K562 (cell line): ENCODE measurements around the gene HGD. TPM values are rescaled to one million over a fixed set of nuclear protein-coding genes. Genes with fewer than 3 reads are reported as not detected.

Experiments used
- ATAC-seq: fragments of 200-7000 bp; cut with Tn5 transposase; 3 replicates; pipeline ENCODE4 v1.9.1; 2020; ENCODE audit warnings: moderate library complexity
- BruUV-seq: library from RNA; stranded (reverse); fragments of 400-500 nt; replicated peaks from 2 replicates; lab custom pipeline; 2021; lab: Mats Ljungman, UMichigan
- CTCF ChIA-PET: fragments of 300-600 bp; formaldehyde crosslinking; extraction: SDS; loops from one replicate; lab custom pipeline; 2021; ENCODE audit warnings: low intra/inter-chr PET ratio; lab: Yijun Ruan, JAX
- POLR2A ChIA-PET: fragments of 300-600, 350-650 bp; sonication (Branson Sonifier 250); formaldehyde crosslinking; extraction: SDS; loops from one replicate; lab custom pipeline; 2021; ENCODE audit warnings: antibody characterized with exemption, inconsistent platforms; lab: Yijun Ruan, JAX
- DNase-seq, 4 experiments: peaks; one replicate each; pipeline versions ENCODE4 v3.0.0 to v3.0.0-alpha.2; 2011 to 2018; ENCODE audit warnings: low spot score in 3 of 4, mixed read lengths in 3 of 4; ENCODE audit errors: extremely low read depth in 1 of 4
- FAIRE-seq: peaks from 2 replicates; lab custom pipeline; 2011; peaks lifted over from hg19 to GRCh38; lab: Jason Lieb, UNC
- H2AFZ ChIP-seq: 2 replicates; pipeline ENCODE4 v1.6.0; 2011; ENCODE audit warnings: low read depth, low read length, control low read depth, inconsistent platforms
- H3K27ac ChIP-seq: fragments of 200-600 bp; 3 replicates; pipeline ENCODE4 v1.8.0; 2011; ENCODE audit warnings: low read depth, mild to moderate bottlenecking, control low read depth, inconsistent platforms, low read length, moderate library complexity, mixed read lengths; ENCODE audit errors: extremely low read depth
- H3K27me3 ChIP-seq, 2 experiments: fragments of 300-600 bp in 1 of 2; 2 replicates in 1 of 2; 3 replicates in 1 of 2; pipeline versions ENCODE4 v1.6.0 to v1.8.0; 2011; ENCODE audit warnings: inconsistent platforms in 2 of 2, low read length in 2 of 2, mild to moderate bottlenecking in 1 of 2, mixed read lengths in 1 of 2, moderate library complexity in 1 of 2; ENCODE audit not compliant: control insufficient read depth in 2 of 2, insufficient read depth in 2 of 2
- H3K36me3 ChIP-seq: fragments of 300-600 bp; 3 replicates; pipeline ENCODE4 v1.8.0; 2011; ENCODE audit warnings: mild to moderate bottlenecking, low read length, inconsistent platforms; ENCODE audit not compliant: control insufficient read depth, insufficient read depth
- H3K4me1 ChIP-seq, 2 experiments: fragments of 200-600 bp in 1 of 2; replicated peaks in 1 of 2; 2 replicates in 1 of 2; 3 replicates in 1 of 2; pipeline versions ENCODE4 v1.5.1 to v1.8.0; 2011; ENCODE audit warnings: inconsistent platforms in 2 of 2, low read length in 2 of 2, mild to moderate bottlenecking in 1 of 2, mixed read lengths in 1 of 2, moderate library complexity in 1 of 2; ENCODE audit not compliant: control insufficient read depth in 2 of 2, insufficient read depth in 2 of 2
- H3K4me2 ChIP-seq: 2 replicates; pipeline ENCODE4 v1.6.1; 2011; ENCODE audit warnings: low read length, control low read depth, inconsistent platforms, mixed read lengths; ENCODE audit not compliant: insufficient read depth
- H3K4me3 ChIP-seq: fragments of 200-600 bp; sonication (generic), shearing (Covaris generic); 2 replicates; pipeline ENCODE4 v1.5.1; 2016; ENCODE audit warnings: control low read depth, inconsistent platforms
- H3K79me2 ChIP-seq: fragments of 200-600 bp; 3 replicates; pipeline ENCODE4 v1.8.0; 2011; ENCODE audit warnings: low read length, inconsistent platforms; ENCODE audit not compliant: control insufficient read depth, insufficient read depth
- H3K9ac ChIP-seq, 2 experiments: 2 replicates each; pipeline versions ENCODE4 v1.6.0 to v1.6.1; 2011; ENCODE audit warnings: low read depth in 2 of 2, low read length in 2 of 2, control low read depth in 1 of 2, inconsistent platforms in 1 of 2, mild to moderate bottlenecking in 1 of 2, mixed read lengths in 1 of 2; ENCODE audit not compliant: insufficient read depth in 1 of 2
- H3K9me1 ChIP-seq: one replicate; pipeline ENCODE4 v1.6.0; 2011; ENCODE audit warnings: inconsistent platforms, mild to moderate bottlenecking, low read length, moderate library complexity; ENCODE audit not compliant: control insufficient read depth, insufficient read depth
- H3K9me3 ChIP-seq: replicated peaks from 2 replicates; pipeline ENCODE4 v1.5.1; 2011; ENCODE audit warnings: low read depth, low read length, inconsistent platforms; ENCODE audit not compliant: control insufficient read depth, insufficient read depth
- H4K20me1 ChIP-seq: replicated peaks from 2 replicates; pipeline ENCODE4 v1.6.1; 2011; ENCODE audit warnings: low read length, inconsistent platforms, mixed read lengths; ENCODE audit not compliant: control insufficient read depth, insufficient read depth
- CREB1 ChIP-seq, 2 experiments: sonication (generic) in 1 of 2; formaldehyde crosslinking in 1 of 2; IDR thresholded peaks; 2 replicates each; pipeline versions ENCODE4 v1.6.1 to v1.8.0; 2012 to 2022; ENCODE audit warnings: inconsistent platforms in 1 of 2, mild to moderate bottlenecking in 1 of 2, missing genetic modification reagents in 1 of 2, moderate library complexity in 1 of 2
- ERF ChIP-seq: fragments of 450-650 bp; formaldehyde crosslinking; IDR thresholded peaks from 2 replicates; pipeline ENCODE4 v1.4.0; 2020; ENCODE audit warnings: mild to moderate bottlenecking, mixed read lengths
- ETS2 ChIP-seq: IDR thresholded peaks from 2 replicates; pipeline ENCODE4 v1.6.1; 2016; ENCODE audit warnings: borderline replicate concordance, missing genetic modification characterization, mild to moderate bottlenecking, moderate library complexity, missing compliant biosample characterization; ENCODE audit not compliant: poor library complexity, severe bottlenecking
- GTF2F1 ChIP-seq: IDR thresholded peaks from 2 replicates; pipeline ENCODE4 v1.6.1; 2011; ENCODE audit warnings: low read depth, low read length, improper control_type of control experiment
- HLTF ChIP-seq: fragments of 450-650 bp; IDR thresholded peaks from 2 replicates; pipeline ENCODE4 v1.6.1; 2016
- HOMEZ ChIP-seq: fragments of 250-450 bp; sonication (Bioruptor Pico); IDR thresholded peaks from 2 replicates; pipeline ENCODE4 v1.4.0; 2020; ENCODE audit warnings: mild to moderate bottlenecking, moderate library complexity
- IRF2 ChIP-seq: sonication (generic); formaldehyde crosslinking; IDR thresholded peaks from 2 replicates; pipeline ENCODE4 v1.8.1; 2022; ENCODE audit warnings: mild to moderate bottlenecking, missing genetic modification reagents
- MCM2 ChIP-seq: fragments of 450-650 bp; IDR thresholded peaks from 2 replicates; pipeline ENCODE4 v1.6.1; 2017; ENCODE audit warnings: low read depth, mild to moderate bottlenecking
- NONO ChIP-seq, 2 experiments: fragments of 200-400 bp in 1 of 2; fragments of 450-650 bp in 1 of 2; formaldehyde crosslinking in 1 of 2; IDR thresholded peaks; 2 replicates each; pipeline ENCODE4 v1.6.1; 2017; ENCODE audit warnings: low read depth in 2 of 2, mild to moderate bottlenecking in 2 of 2, moderate library complexity in 2 of 2, low read length in 1 of 2
- RBFOX2 ChIP-seq: fragments of 200-400 bp; formaldehyde crosslinking; IDR thresholded peaks from 2 replicates; pipeline ENCODE4 v1.6.1; 2017; ENCODE audit warnings: low read depth, mild to moderate bottlenecking, low read length, moderate library complexity
- SAFB2 ChIP-seq: fragments of 200-400 bp; formaldehyde crosslinking; IDR thresholded peaks from 2 replicates; pipeline ENCODE4 v1.6.1; 2018; ENCODE audit warnings: borderline replicate concordance, low read length, low read depth, moderate library complexity; ENCODE audit not compliant: severe bottlenecking
- SMC3 ChIP-seq: conservative IDR thresholded peaks from 2 replicates; pipeline ENCODE4 v1.6.1; 2011; ENCODE audit warnings: low read depth, low read length, improper control_type of control experiment; ENCODE audit not compliant: insufficient read depth
- ZNF780A ChIP-seq: fragments of 250-450 bp; sonication (Bioruptor Pico); IDR thresholded peaks from 2 replicates; pipeline ENCODE4 v1.5.0; 2021; ENCODE audit warnings: mild to moderate bottlenecking
- WGBS: fragments of 100-300 bp; shearing (Covaris generic); methylation state at CpG from one replicate; pipeline ENCODE4 v1.1.6; 2016; ENCODE audit warnings: low coverage, mixed read lengths; ENCODE audit not compliant: insufficient coverage; ENCODE audit errors: missing lambda C conversion rate; 5-methylcytosine and 5-hydroxymethylcytosine counted together
- in situ Hi-C: fragments of 300-500 bp; cut with MboI; formaldehyde crosslinking; loops from 4 replicates; pipeline ENCODE4 v1.15.0; 2018; ENCODE audit warnings: inconsistent platforms, mixed read lengths
- intact Hi-C: fragments of 100-400 bp; cut with micrococcal nuclease; formaldehyde crosslinking; loops from 2 replicates; pipeline ENCODE4 v1.14.2; 2022
- polyA plus RNA-seq, 8 experiments: library from polyadenylated mRNA; depleted of rRNA in 4 of 8; stranded (reverse) in 5 of 8; unstranded in 3 of 8; fragments of >200 nt; fragmentation: Nextera tagmentation in 2 of 8; fragmentation: Illumina TruSeq in 1 of 8; extraction: Ambion mirVana in 2 of 8; extraction: Trizol in 1 of 8; gene quantifications; 2 replicates each; pipeline versions ENCODE4 v1.2.1 to v1.2.3, GENCODE V29; 2011 to 2014; ENCODE audit warnings: inconsistent platforms in 1 of 8, missing spikeins in 1 of 8
- total RNA-seq, 7 experiments: library from RNA; depleted of rRNA in 6 of 7; stranded (reverse); fragments of >200 nt in 6 of 7; fragmentation: Illumina TruSeq in 2 of 7; extraction: Trizol in 2 of 7; gene quantifications; 2 replicates each; pipeline versions ENCODE4 v1.2.1 to v1.2.3, GENCODE V29; 2011 to 2021; ENCODE audit warnings: low replicate concordance in 1 of 7

HGD gene
- total and polyA plus RNA-seq, 9 of the 15 experiments (the other 6 are each of a cell fraction or from before 2014, with no cell fraction given), result 0.08 to 0.25 (median 0.17) TPM; not detected in 4

GRCh38 chr3:120683671-120684301 lies 1.7 kb upstream of the HGD start:
- Histone ChIP-seq H3K9ac (no peak overlapping the region), H3K9me1 (no peaks in the 10 kb centered on the region), H3K27ac (no peak overlapping the region), H3K9me3 (no peaks in the 10 kb centered on the region), H3K79me2 (no peaks in the 10 kb centered on the region), H3K36me3 (no peaks in the 10 kb centered on the region), H3K4me1 (no peaks in the 10 kb centered on the region), H2AFZ (no peak overlapping the region), H3K4me2 (no peak overlapping the region), H3K27me3 (no peaks in the 10 kb centered on the region), H4K20me1 (no peaks in the 10 kb centered on the region), H3K4me3 (no peak overlapping the region)
- ATAC-seq (no peak), DNase-seq (no peak), FAIRE-seq (no peak)
- ChIA-PET POLR2A (no interaction called here), CTCF (no interaction called here)
- WGBS, result 78% methylated on average over 3 of the region's 3 CpGs
- no peak for TF ChIP-seq ERF (CRISPR knock-in tag)
- TF ChIP-seq NONO (IDR thresholded peaks at IDR 0.05; ENCODE audit: low read depth in 2 of 2, low read length in 1 of 2), result no peak
- TF ChIP-seq HLTF, result no peak
- TF ChIP-seq IRF2, result no peak
- no peak for TF ChIP-seq RBFOX2
- no peak for TF ChIP-seq ZNF780A
- TF ChIP-seq MCM2, result no peak
- no peak for TF ChIP-seq GTF2F1
- no peak for TF ChIP-seq ETS2 (tag)
- TF ChIP-seq SMC3, result no peak
- TF ChIP-seq HOMEZ (CRISPR knock-in tag), result no peak
- TF ChIP-seq CREB1 (IDR thresholded peaks at IDR 0.05), result no peak
- no peak for TF ChIP-seq CREB1 (CRISPR knock-in tag; IDR thresholded peaks at IDR 0.05)
- no peak for TF ChIP-seq SAFB2
- BruUV-seq, result no TSS peak
- in situ Hi-C loops (no loop called here), intact Hi-C loops (no loop called here)
